ENCODE measurements around the gene CC2D2B.

- TF ChIP-seq CTCF (IDR thresholded peaks at IDR 0.05) (no peak), POLR2A (IDR thresholded peaks at IDR 0.05) (no peak)
These were observed at the start of gene CC2D2B for GRCh38 chr10:95907456-95908253.
